Common myeloid progenitor, CD34-positive (primary cell): Measurements from ENCODE around the gene KMT2B.

ENCODE experiments used
- CTCF ChIA-PET: fragments of 350-600 bp; sonication (Branson Sonifier 250); formaldehyde crosslinking; loops from one replicate; lab custom pipeline; 2021; ENCODE audit warnings: antibody characterized with exemption; lab: Charles Lee
- POLR2A ChIA-PET: fragments of 350-600 bp; sonication (Branson Sonifier 250); formaldehyde crosslinking; loops from one replicate; lab custom pipeline; 2021; ENCODE audit warnings: antibody characterized with exemption; lab: Charles Lee
- DNase-seq, 3 donors: peaks; one replicate each; pipeline versions ENCODE4 v3.0.0 to v3.0.0-alpha.2; 2013
- H3K27ac ChIP-seq, 2 experiments: 1 replicate in 1 of 2; 2 replicates in 1 of 2; pipeline ENCODE4 v1.7.0; 2013; ENCODE audit warnings: inconsistent platforms in 2 of 2, low read length in 2 of 2, mild to moderate bottlenecking in 2 of 2, low read depth in 1 of 2, moderate library complexity in 1 of 2; ENCODE audit not compliant: severe bottlenecking in 2 of 2, insufficient read depth in 1 of 2, poor library complexity in 1 of 2
- H3K27me3 ChIP-seq, 5 experiments: replicated peaks in 2 of 5; 1 replicate in 3 of 5; 2 replicates in 2 of 5; pipeline versions ENCODE4 v1.6.1 to v1.7.0; 2013; ENCODE audit warnings: low read length in 4 of 5, mild to moderate bottlenecking in 2 of 5, moderate library complexity in 2 of 5, inconsistent platforms in 1 of 5; ENCODE audit not compliant: insufficient read depth in 5 of 5, control insufficient read depth in 4 of 5
- H3K36me3 ChIP-seq, 4 experiments: 1 replicate in 2 of 4; 2 replicates in 2 of 4; pipeline versions ENCODE4 v1.6.1 to v1.7.0; 2013; ENCODE audit warnings: low read length in 3 of 4, control low read depth in 1 of 4, mild to moderate bottlenecking in 1 of 4; ENCODE audit not compliant: control insufficient read depth in 4 of 4, insufficient read depth in 4 of 4
- H3K4me1 ChIP-seq, 4 experiments: 1 replicate in 3 of 4; 2 replicates in 1 of 4; pipeline versions ENCODE4 v1.6.1 to v1.7.1; 2013; ENCODE audit warnings: low read length in 3 of 4, mild to moderate bottlenecking in 3 of 4, control low read depth in 1 of 4, inconsistent platforms in 1 of 4, moderate library complexity in 1 of 4; ENCODE audit not compliant: control insufficient read depth in 4 of 4, insufficient read depth in 4 of 4; ENCODE audit errors: control extremely low read depth in 1 of 4
- H3K4me3 ChIP-seq, 7 experiments: 1 replicate in 4 of 7; 2 replicates in 3 of 7; pipeline versions ENCODE4 v1.5.1 to v1.7.0; 2013; ENCODE audit warnings: mild to moderate bottlenecking in 7 of 7, low read length in 6 of 7, moderate library complexity in 6 of 7, inconsistent platforms in 2 of 7, low read depth in 2 of 7, control low read depth in 1 of 7; ENCODE audit not compliant: insufficient read depth in 4 of 7, control insufficient read depth in 1 of 7; ENCODE audit errors: extremely low read depth in 1 of 7
- H3K9me3 ChIP-seq, 5 experiments: 1 replicate in 4 of 5; 2 replicates in 1 of 5; pipeline versions ENCODE4 v1.6.1 to v1.7.1; 2013; ENCODE audit warnings: low read length in 4 of 5, mild to moderate bottlenecking in 2 of 5, inconsistent platforms in 1 of 5, low read depth in 1 of 5, moderate library complexity in 1 of 5; ENCODE audit not compliant: control insufficient read depth in 4 of 5, insufficient read depth in 2 of 5; ENCODE audit errors: control extremely low read depth in 1 of 5
- WGBS: methylation state at CpG from one replicate; pipeline ENCODE4 v1.1.5; 2013; ENCODE audit not compliant: insufficient coverage; 5-methylcytosine and 5-hydroxymethylcytosine counted together

The KMT2B gene

GRCh38 chr19:35745328-35746086 lies 27.7 kb downstream of the KMT2B start, which contains the start of the genes PSENEN and U2AF1L4:
PSENEN (plus strand) TSS chr19:35745651; CDS start chr19:35745931, 280 bp downstream.
U2AF1L4 (minus strand) TSS chr19:35745418; CDS start chr19:35745391, 27 bp downstream.
- Histone ChIP-seq H3K4me3 (peak within 1 kb of the TSS; percentile 46 to 96 (median 90)), H3K36me3 (no peaks in the 10 kb centered on the region), H3K27me3 (no peaks in the 10 kb centered on the region), H3K9me3 (no peaks in the 10 kb centered on the region), H3K27ac (peak within 1 kb of the TSS; percentile 99 to 100), H3K4me1 (peaks cover 16 to 68% (median 61%) of the 10 kb centered on the region in 4 experiments)
- WGBS, result 0% methylated on average over 32 of the region's 40 CpGs
- POLR2A ChIA-PET, result interaction anchor here (1.1 kb wide), 1 partner anchor 27 kb away, joined by 4 read pairs; no protein-coding TSS in a partner anchor
- CTCF ChIA-PET, result interaction anchor here (1.2 kb wide), 1 partner anchor 31 kb away, joined by 3 read pairs; no protein-coding TSS in a partner anchor
- peak; percentile 99 to 100 (median 100) for DNase-seq

- H3K27ac ChIP-seq, result peak overlapping the region; percentile 99 to 100
- 10% methylated on average over 3 of the region's 4 CpGs for WGBS
- POLR2A ChIA-PET, result no interaction called here
- CTCF ChIA-PET, result no interaction called here
- no peaks in the 10 kb centered on the region for H3K9me3 ChIP-seq
- no peak for DNase-seq
- H3K36me3 ChIP-seq, result no peaks in the 10 kb centered on the region
- peak overlapping the region; percentile 46 to 96 (median 90) for H3K4me3 ChIP-seq
- peaks cover 16 to 63% (median 56%) of the 10 kb centered on the region in 4 experiments for H3K4me1 ChIP-seq
- no peaks in the 10 kb centered on the region for H3K27me3 ChIP-seq
These were observed 28.3 kb downstream of the KMT2B start for GRCh38 chr19:35746087-35746462.

GRCh38 chr19:35746531-35746930 lies 28.7 kb downstream of the KMT2B start:
- H3K27me3 ChIP-seq, result no peaks in the 10 kb centered on the region
- H3K4me3 ChIP-seq, result peak overlapping the region in 4 of 7 experiments; percentile 83 to 96 (median 93)
- no peaks in the 10 kb centered on the region for H3K9me3 ChIP-seq
- POLR2A ChIA-PET, result no interaction called here
- H3K36me3 ChIP-seq, result no peaks in the 10 kb centered on the region
- H3K27ac ChIP-seq, result peak overlapping the region in 1 of 2 experiments; percentile 100
- CTCF ChIA-PET, result no interaction called here
- no peak for DNase-seq
- peaks cover 16 to 58% (median 52%) of the 10 kb centered on the region in 4 experiments for H3K4me1 ChIP-seq
- 96% methylated on average over 4 of the region's 5 CpGs for WGBS

GRCh38 chr19:35748106-35749020 lies 30.6 kb downstream of the KMT2B start, which contains the start of gene LIN37:
LIN37 (plus strand) TSS chr19:35748576; CDS start chr19:35748725, 149 bp downstream.
- H3K36me3 ChIP-seq, result peaks cover 0 to 17% (median 12%) of the 10 kb centered on the region in 4 experiments
- 2% methylated on average over 28 of the region's 45 CpGs for WGBS
- no peaks in the 10 kb centered on the region for H3K9me3 ChIP-seq
- DNase-seq, result peak; percentile 99 to 100 (median 99)
- peak within 1 kb of the TSS; percentile 47 to 85 for H3K27ac ChIP-seq
- peak within 1 kb of the TSS; percentile 73 to 99 (median 95) for H3K4me3 ChIP-seq
- no peaks in the 10 kb centered on the region for H3K27me3 ChIP-seq
- H3K4me1 ChIP-seq, result peaks cover 12 to 41% (median 35%) of the 10 kb centered on the region in 4 experiments
- POLR2A ChIA-PET, result interaction anchor here (0.6 to 1.1 kb wide), 2 partner anchors 8 to 106 kb away, joined by 3 to 4 read pairs; partner anchors contain the start of gene HSPB6
- CTCF ChIA-PET, result interaction anchor here (0.7 to 2.2 kb wide), 4 partner anchors 8 to 71 kb away, joined by 3 to 6 read pairs (median 4); partner anchors contain the start of gene HSPB6

- DNase-seq, result no peak
- WGBS, result 100% methylated on average over 1 of the region's 5 CpGs
- CTCF ChIA-PET, result no interaction called here
- H3K4me3 ChIP-seq, result no peak overlapping the region
- peaks cover 10 to 29% (median 25%) of the 10 kb centered on the region in 4 experiments for H3K4me1 ChIP-seq
- POLR2A ChIA-PET, result no interaction called here
- H3K27me3 ChIP-seq, result peaks cover 0 to 15% (median 0%) of the 10 kb centered on the region in 5 experiments
- H3K9me3 ChIP-seq, result no peaks in the 10 kb centered on the region
- H3K36me3 ChIP-seq, result peaks cover 0 to 28% (median 21%) of the 10 kb centered on the region in 4 experiments
- no peak overlapping the region for H3K27ac ChIP-seq
These were observed 32.4 kb downstream of the KMT2B start for GRCh38 chr19:35750167-35750566.

GRCh38 chr19:35751839-35752745 lies 34.3 kb downstream of the KMT2B start:
- peaks cover 8 to 37% (median 26%) of the 10 kb centered on the region in 4 experiments for H3K4me1 ChIP-seq
- peaks cover 0 to 28% (median 21%) of the 10 kb centered on the region in 4 experiments for H3K36me3 ChIP-seq
- H3K27ac ChIP-seq, result no peak overlapping the region
- ChIA-PET CTCF (interaction anchor here (0.6 kb wide), 1 partner anchor 10 kb away, joined by 4 read pairs; no protein-coding TSS in a partner anchor), POLR2A (no interaction called here)
- no peaks in the 10 kb centered on the region for H3K9me3 ChIP-seq
- DNase-seq, result no peak
- peaks cover 0 to 34% (median 0%) of the 10 kb centered on the region in 5 experiments for H3K27me3 ChIP-seq
- 99% methylated on average over 10 of the region's 14 CpGs for WGBS
- no peak overlapping the region for H3K4me3 ChIP-seq
